Muscle of leg (tissue), 11 donors: ENCODE measurements around the gene ZNF605. TPM values are rescaled to one million over a fixed set of nuclear protein-coding genes. Genes with fewer than 3 reads are reported as not detected.
"Not testable (repeated sequence)": the region's sequence is repeated elsewhere in the genome, so short reads cannot be mapped to it uniquely, and the experiment has no call there.

Experiments used
- DNase-seq: peaks from one replicate; pipeline ENCODE4 v3.0.0; 2013
- H3K27ac ChIP-seq: one replicate; pipeline ENCODE4 v1.5.1; 2013; ENCODE audit warnings: mild to moderate bottlenecking, low read length, control low read depth
- H3K27me3 ChIP-seq: one replicate; pipeline ENCODE4 v1.6.1; 2013; ENCODE audit warnings: low read length; ENCODE audit not compliant: control insufficient read depth, insufficient read depth
- H3K36me3 ChIP-seq: one replicate; pipeline ENCODE4 v1.6.1; 2013; ENCODE audit warnings: low read length; ENCODE audit not compliant: control insufficient read depth, insufficient read depth
- H3K4me1 ChIP-seq: one replicate; pipeline ENCODE4 v1.6.1; 2013; ENCODE audit warnings: low read length; ENCODE audit not compliant: control insufficient read depth, insufficient read depth
- H3K4me3 ChIP-seq: one replicate; pipeline ENCODE4 v1.5.1; 2013; ENCODE audit warnings: low read length, control low read depth
- H3K9me3 ChIP-seq: replicated peaks from 2 replicates; pipeline ENCODE4 v1.6.1; 2013; ENCODE audit warnings: low read depth, low read length; ENCODE audit not compliant: control insufficient read depth
- WGBS: methylation state at CpG from one replicate; pipeline ENCODE4 v1.1.5; 2013; ENCODE audit warnings: missing lambda C conversion rate; ENCODE audit not compliant: insufficient coverage; 5-methylcytosine and 5-hydroxymethylcytosine counted together
- polyA plus RNA-seq, 8 donors: library from polyadenylated mRNA; unstranded; fragments of 120-200 nt; gene quantifications; one replicate each; pipeline versions ENCODE4 v1.2.1 to v1.2.3, GENCODE V29; 2013; ENCODE audit warnings: inconsistent platforms in 1 of 8, low replicate concordance in 1 of 8; ENCODE audit not compliant: insufficient read length in 8 of 8, insufficient read depth in 1 of 8
- total RNA-seq: library from RNA; stranded (reverse); fragments of 120-200 nt; gene quantifications from one replicate; pipeline ENCODE4 v1.2.4, GENCODE V29; 2013

ZNF605 gene
- total and polyA plus RNA-seq, 9 donors, result 8.6 to 14.9 (median 11.0) TPM

GRCh38 chr12:132949936-132950837 lies 5.9 kb downstream of the ZNF605 start:
- no peaks in the 10 kb centered on the region for H3K27me3 ChIP-seq
- no peak overlapping the region for H3K27ac ChIP-seq
- H3K4me1 ChIP-seq, result peaks cover 9% of the 10 kb centered on the region
- WGBS, result 94% methylated on average over 30 of the region's 30 CpGs
- peaks cover 78% of the 10 kb centered on the region for H3K9me3 ChIP-seq
- peaks cover 33% of the 10 kb centered on the region for H3K36me3 ChIP-seq
- DNase-seq, result no peak
- H3K4me3 ChIP-seq, result no peak overlapping the region

GRCh38 chr12:132948146-132949066 lies 7.7 kb downstream of the ZNF605 start:
- no peak for DNase-seq
- Histone ChIP-seq H3K27ac (no peak overlapping the region), H3K27me3 (no peaks in the 10 kb centered on the region), H3K4me1 (no peaks in the 10 kb centered on the region), H3K9me3 (peaks cover 88% of the 10 kb centered on the region), H3K36me3 (peaks cover 51% of the 10 kb centered on the region), H3K4me3 (no peak overlapping the region)
- WGBS, result 92% methylated on average over 28 of the region's 29 CpGs

- no peaks in the 10 kb centered on the region for H3K27me3 ChIP-seq
- WGBS, result 85% methylated on average over 5 of the region's 8 CpGs
- H3K27ac ChIP-seq, result no peak overlapping the region
- peaks cover 89% of the 10 kb centered on the region for H3K9me3 ChIP-seq
- H3K36me3 ChIP-seq, result peaks cover 69% of the 10 kb centered on the region
- DNase-seq, result no peak
- no peaks in the 10 kb centered on the region for H3K4me1 ChIP-seq
- H3K4me3 ChIP-seq, result no peak overlapping the region
Observed at GRCh38 chr12:132946246-132946820, 9.8 kb downstream of the ZNF605 start.

GRCh38 chr12:132945806-132946205 lies 10.3 kb downstream of the ZNF605 start:
- DNase-seq, result no peak
- WGBS, result 90% methylated on average over 8 of the region's 9 CpGs
- Histone ChIP-seq H3K27ac (no peak overlapping the region), H3K27me3 (no peaks in the 10 kb centered on the region), H3K4me3 (no peak overlapping the region), H3K9me3 (peaks cover 89% of the 10 kb centered on the region), H3K4me1 (no peaks in the 10 kb centered on the region), H3K36me3 (peaks cover 74% of the 10 kb centered on the region)

- no peak for DNase-seq
- WGBS, result 97% methylated on average over 13 of the region's 13 CpGs
- H3K36me3 ChIP-seq, result peaks cover 61% of the 10 kb centered on the region
- no peaks in the 10 kb centered on the region for H3K4me1 ChIP-seq
- no peak overlapping the region for H3K27ac ChIP-seq
- H3K4me3 ChIP-seq, result no peak overlapping the region
- no peaks in the 10 kb centered on the region for H3K27me3 ChIP-seq
- peaks cover 71% of the 10 kb centered on the region for H3K9me3 ChIP-seq
Observed at GRCh38 chr12:132942611-132943010, 13.5 kb downstream of the ZNF605 start.

- H3K27ac ChIP-seq, result no peak overlapping the region
- no peak overlapping the region for H3K4me3 ChIP-seq
- WGBS, result 92% methylated on average over 32 of the region's 34 CpGs
- no peaks in the 10 kb centered on the region for H3K27me3 ChIP-seq
- peaks cover 68% of the 10 kb centered on the region for H3K9me3 ChIP-seq
- H3K4me1 ChIP-seq, result no peaks in the 10 kb centered on the region
- peaks cover 58% of the 10 kb centered on the region for H3K36me3 ChIP-seq
- no peak for DNase-seq
Observed at GRCh38 chr12:132941336-132941954, 14.7 kb downstream of the ZNF605 start.

GRCh38 chr12:132940071-132940719 lies 15.9 kb downstream of the ZNF605 start:
- H3K27me3 ChIP-seq, result no peaks in the 10 kb centered on the region
- no peak for DNase-seq
- no peak overlapping the region for H3K27ac ChIP-seq
- H3K36me3 ChIP-seq, result peaks cover 48% of the 10 kb centered on the region
- peaks cover 63% of the 10 kb centered on the region for H3K9me3 ChIP-seq
- WGBS, result 95% methylated on average over 9 of the region's 15 CpGs
- H3K4me3 ChIP-seq, result no peak overlapping the region
- no peaks in the 10 kb centered on the region for H3K4me1 ChIP-seq

GRCh38 chr12:132938807-132939206 lies 17.3 kb downstream of the ZNF605 start:
- H3K27ac ChIP-seq, DNase-seq, H3K4me3 ChIP-seq, H3K4me1 ChIP-seq, H3K27me3 ChIP-seq: not testable (repeated sequence)
- Histone ChIP-seq H3K9me3 (peaks cover 64% of the 10 kb centered on the region), H3K36me3 (peaks cover 36% of the 10 kb centered on the region)
- 100% methylated on average over 7 of the region's 25 CpGs for WGBS

GRCh38 chr12:132937476-132937875 lies 18.6 kb downstream of the ZNF605 start:
- peaks cover 64% of the 10 kb centered on the region for H3K9me3 ChIP-seq
- H3K36me3 ChIP-seq, result peaks cover 28% of the 10 kb centered on the region
- H3K27me3 ChIP-seq, result no peaks in the 10 kb centered on the region
- H3K4me1 ChIP-seq, result no peaks in the 10 kb centered on the region
- no peak overlapping the region for H3K4me3 ChIP-seq
- WGBS, result no CpG with 5 or more reads among the region's 2 CpGs
- DNase-seq, result no peak
- H3K27ac ChIP-seq, result no peak overlapping the region
